BLaER1 (cell line): Measurements from ENCODE around the gene UACA.

ENCODE experiments used
- H3K27ac ChIP-seq: shearing (Covaris generic); formaldehyde crosslinking; 2 replicates; pipeline ENCODE4 v1.8.1; 2022
- H3K27me3 ChIP-seq: shearing (Covaris generic); formaldehyde crosslinking; 2 replicates; pipeline ENCODE4 v1.8.1; 2022
- H3K36me3 ChIP-seq: shearing (Covaris generic); formaldehyde crosslinking; 2 replicates; pipeline ENCODE4 v1.8.1; 2022
- H3K4me1 ChIP-seq: shearing (Covaris generic); formaldehyde crosslinking; 2 replicates; pipeline ENCODE4 v1.8.1; 2022
- H3K4me2 ChIP-seq: shearing (Covaris generic); formaldehyde crosslinking; 2 replicates; pipeline ENCODE4 v1.8.1; 2022
- H3K4me3 ChIP-seq: shearing (Covaris generic); formaldehyde crosslinking; 2 replicates; pipeline ENCODE4 v1.8.1; 2022
- H3K9ac ChIP-seq: shearing (Covaris generic); formaldehyde crosslinking; 2 replicates; pipeline ENCODE4 v1.8.1; 2022
- H3K9me3 ChIP-seq: shearing (Covaris generic); formaldehyde crosslinking; 2 replicates; pipeline ENCODE4 v1.8.1; 2022
- H4K20me1 ChIP-seq: shearing (Covaris generic); formaldehyde crosslinking; 2 replicates; pipeline ENCODE4 v1.8.1; 2022
- Cebpa-rat ChIP-seq: shearing (Covaris generic); IDR thresholded peaks from 2 replicates; pipeline ENCODE4 v1.8.1; 2022

The UACA gene

DNA sequence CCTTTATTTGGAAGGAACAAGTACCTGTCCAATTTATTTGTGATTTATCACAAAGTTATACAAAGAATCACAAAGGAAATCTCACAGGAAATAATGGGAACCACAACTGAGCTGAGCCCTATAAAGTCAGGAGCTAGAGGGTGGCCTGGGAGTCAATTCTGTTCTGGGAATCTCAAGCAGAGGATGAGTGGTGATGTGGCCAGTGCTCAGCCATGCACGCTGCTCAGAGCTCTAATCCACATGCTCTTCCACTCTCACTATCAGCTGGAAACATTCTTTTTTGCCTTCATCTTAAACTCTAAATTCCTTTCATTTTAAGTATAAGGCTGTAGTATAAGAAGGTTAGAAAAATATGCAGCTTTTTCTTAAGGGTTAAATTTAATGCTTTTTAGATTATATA is 36.6 kb downstream of the UACA start:
- Histone ChIP-seq H3K4me1 (peaks cover 5% of the 10 kb centered on the region; the same call in 1 of the 2 replicates), H3K27me3 (no peaks in the 10 kb centered on the region), H3K4me3 (no peak overlapping the region), H3K9me3 (0 out of 2 replicates have a peak, but pooled peaks cover 5% of the 10 kb centered on the region), H3K27ac (no peak overlapping the region), H3K4me2 (no peak overlapping the region), H3K9ac (no peak overlapping the region), H3K36me3 (no peaks in the 10 kb centered on the region), H4K20me1 (no peaks in the 10 kb centered on the region)
- no peak for TF ChIP-seq Cebpa-rat

GRCh38 chr15:70723927-70724326 is 39.4 kb downstream of the UACA start:
- no peak for TF ChIP-seq Cebpa-rat
- Histone ChIP-seq H4K20me1 (no peaks in the 10 kb centered on the region), H3K27ac (no peak overlapping the region), H3K4me2 (no peak overlapping the region), H3K9ac (no peak overlapping the region), H3K36me3 (no peaks in the 10 kb centered on the region), H3K4me3 (no peak overlapping the region), H3K9me3 (no peaks in the 10 kb centered on the region), H3K4me1 (peaks cover 5% of the 10 kb centered on the region; the same call in 1 of the 2 replicates), H3K27me3 (no peaks in the 10 kb centered on the region)

- H3K36me3 ChIP-seq: no peaks in the 10 kb centered on the region
- H3K9ac ChIP-seq: no peak overlapping the region
- no peak for TF ChIP-seq Cebpa-rat
- no peak overlapping the region for H3K4me3 ChIP-seq
- H3K27ac ChIP-seq: no peak overlapping the region
- no peaks in the 10 kb centered on the region for H4K20me1 ChIP-seq
- no peak overlapping the region for H3K4me2 ChIP-seq
- no peaks in the 10 kb centered on the region for H3K27me3 ChIP-seq
- H3K9me3 ChIP-seq: no peaks in the 10 kb centered on the region
- peaks cover 5% of the 10 kb centered on the region; the same call in 1 of the 2 replicates for H3K4me1 ChIP-seq
These were observed 40.3 kb downstream of the UACA start for GRCh38 chr15:70723122-70723422.

GRCh38 chr15:70722266-70723121 is 40.9 kb downstream of the UACA start:
- Histone ChIP-seq H3K27ac (no peak overlapping the region), H3K4me1 (peaks cover 5% of the 10 kb centered on the region; the same call in 1 of the 2 replicates), H3K4me3 (no peak overlapping the region), H3K36me3 (no peaks in the 10 kb centered on the region), H3K9me3 (no peaks in the 10 kb centered on the region), H3K27me3 (no peaks in the 10 kb centered on the region), H4K20me1 (no peaks in the 10 kb centered on the region), H3K9ac (no peak overlapping the region), H3K4me2 (no peak overlapping the region)
- TF ChIP-seq Cebpa-rat: no peak

DNA sequence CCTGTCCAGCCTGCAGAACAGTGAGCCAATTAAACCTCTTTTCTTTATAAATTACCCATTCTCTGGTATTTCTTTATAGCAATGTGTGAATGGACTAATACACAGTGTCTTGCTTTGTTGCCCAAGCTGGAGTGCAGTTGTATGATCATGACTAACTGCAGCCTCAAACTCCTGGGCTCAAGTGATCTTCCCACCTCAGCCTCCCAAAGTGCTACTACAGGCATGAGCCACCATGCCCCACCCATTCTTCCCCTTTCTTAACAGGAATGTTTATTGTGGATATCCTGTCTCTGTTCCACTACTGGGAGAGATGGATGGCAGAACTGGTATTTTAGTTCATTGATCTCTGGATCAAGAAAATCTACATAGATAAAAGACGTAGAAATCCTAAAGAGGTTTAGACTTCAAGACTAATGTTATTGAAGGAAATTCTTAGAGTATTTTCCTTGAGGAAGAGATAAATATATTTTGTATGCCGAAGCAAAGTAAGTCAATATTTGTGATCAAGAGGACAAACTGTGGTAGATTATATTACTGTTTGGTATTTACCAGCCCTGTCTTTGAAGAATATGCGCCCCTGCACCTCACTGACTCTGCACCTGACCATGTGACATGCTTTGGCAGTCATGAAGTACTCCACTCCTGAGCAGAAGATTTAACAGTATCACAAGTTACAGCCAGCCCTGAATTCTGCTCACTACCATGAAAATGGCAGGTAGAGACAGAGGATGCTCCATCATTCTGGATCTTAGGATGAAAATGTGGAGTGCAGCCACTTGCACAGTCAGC is 42.9 kb downstream of the UACA start:
- Histone ChIP-seq H3K4me2 (no peak overlapping the region), H3K36me3 (no peaks in the 10 kb centered on the region), H3K9ac (no peak overlapping the region), H3K27ac (no peak overlapping the region), H3K27me3 (no peaks in the 10 kb centered on the region), H3K4me3 (no peak overlapping the region), H4K20me1 (no peaks in the 10 kb centered on the region), H3K4me1 (no peaks in the 10 kb centered on the region), H3K9me3 (no peaks in the 10 kb centered on the region)
- no peak for TF ChIP-seq Cebpa-rat

DNA sequence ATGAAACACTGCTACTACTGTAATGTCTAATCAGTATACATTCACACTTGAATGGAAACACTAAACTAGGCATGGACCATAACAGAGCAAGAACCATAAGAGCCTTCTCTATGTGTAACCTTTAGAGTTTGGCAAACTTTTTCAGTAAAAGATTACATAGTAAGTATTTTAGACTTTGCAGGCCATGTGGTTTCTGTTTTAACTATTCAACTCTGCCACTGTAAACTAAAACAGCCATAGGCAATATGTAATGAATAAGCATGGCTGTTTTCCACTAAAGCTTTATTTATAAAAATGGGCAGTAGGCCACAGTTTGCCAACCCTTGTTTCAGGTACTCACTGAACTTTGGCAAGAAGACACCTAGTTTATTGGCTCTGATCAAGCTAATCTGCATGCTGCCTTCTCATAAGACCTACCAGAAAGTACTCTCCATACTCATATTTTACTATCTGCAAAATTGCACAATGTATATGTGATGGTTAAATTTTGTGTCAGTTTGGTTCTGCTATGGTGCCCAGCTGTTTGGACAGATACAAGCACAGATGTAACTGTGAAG is 46.0 kb downstream of the UACA start:
- no peak overlapping the region for H3K4me2 ChIP-seq
- no peak overlapping the region for H3K9ac ChIP-seq
- TF ChIP-seq Cebpa-rat: no peak
- H3K4me3 ChIP-seq: no peak overlapping the region
- no peaks in the 10 kb centered on the region for H3K9me3 ChIP-seq
- no peak overlapping the region for H3K27ac ChIP-seq
- no peaks in the 10 kb centered on the region for H3K4me1 ChIP-seq
- H4K20me1 ChIP-seq: no peaks in the 10 kb centered on the region
- no peaks in the 10 kb centered on the region for H3K27me3 ChIP-seq
- no peaks in the 10 kb centered on the region for H3K36me3 ChIP-seq

DNA sequence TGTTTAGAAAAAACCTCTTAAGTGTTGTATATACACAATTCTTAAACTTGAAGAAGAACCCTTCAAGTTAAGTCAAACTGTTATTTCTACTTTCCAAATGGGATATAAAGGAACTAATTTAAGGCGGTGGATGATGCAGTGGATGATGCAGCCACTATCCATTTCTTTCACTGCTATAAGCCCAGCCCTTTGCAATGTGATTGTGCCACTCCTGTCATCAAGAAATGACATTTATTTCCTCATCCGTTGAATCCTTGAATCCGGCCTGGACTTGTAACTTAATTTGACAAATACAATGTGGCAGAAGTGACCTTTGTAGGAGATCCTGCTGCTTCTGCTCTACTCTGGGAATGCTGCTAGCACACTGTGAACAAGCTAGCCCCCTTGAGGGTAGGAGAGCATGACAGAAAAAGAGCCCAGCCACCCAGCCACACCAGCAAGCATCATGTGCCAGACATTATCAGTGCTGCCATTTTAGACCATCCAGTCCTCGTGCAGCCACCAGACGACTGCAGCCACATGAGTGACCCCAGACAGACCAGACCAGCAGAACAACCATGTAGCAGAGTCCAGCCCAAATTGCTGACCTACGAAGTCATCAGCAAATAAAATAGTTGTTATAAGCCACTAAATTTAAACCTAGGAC is 47.4 kb downstream of the UACA start:
- no peak overlapping the region for H3K4me2 ChIP-seq
- H3K36me3 ChIP-seq: no peaks in the 10 kb centered on the region
- TF ChIP-seq Cebpa-rat: no peak
- H3K27ac ChIP-seq: no peak overlapping the region
- H3K9ac ChIP-seq: no peak overlapping the region
- no peaks in the 10 kb centered on the region for H4K20me1 ChIP-seq
- no peaks in the 10 kb centered on the region for H3K27me3 ChIP-seq
- no peaks in the 10 kb centered on the region for H3K4me1 ChIP-seq
- H3K9me3 ChIP-seq: no peaks in the 10 kb centered on the region
- H3K4me3 ChIP-seq: no peak overlapping the region

DNA sequence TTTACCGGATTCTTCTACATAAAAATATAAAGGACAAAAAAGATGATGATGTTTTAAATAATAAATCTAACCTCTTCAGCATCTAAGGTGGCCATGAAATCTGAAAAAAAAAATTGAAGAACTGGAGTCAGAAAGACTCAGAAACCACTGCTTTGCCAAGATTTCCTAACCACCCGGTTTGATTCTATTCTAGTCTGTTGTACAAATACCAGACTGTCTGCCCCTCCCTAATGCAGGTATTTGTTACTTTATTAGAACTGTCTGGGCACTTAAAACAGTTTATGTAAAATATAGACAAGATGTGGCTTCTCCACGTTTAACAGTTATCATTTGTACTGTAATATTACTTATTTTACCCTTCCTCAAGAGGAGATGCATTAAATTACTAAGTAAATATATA is 48.8 kb downstream of the UACA start:
- Histone ChIP-seq H3K27ac (no peak overlapping the region), H3K4me3 (no peak overlapping the region), H3K4me1 (no peaks in the 10 kb centered on the region), H3K27me3 (no peaks in the 10 kb centered on the region), H3K4me2 (no peak overlapping the region), H4K20me1 (no peaks in the 10 kb centered on the region), H3K9ac (no peak overlapping the region), H3K36me3 (no peaks in the 10 kb centered on the region), H3K9me3 (no peaks in the 10 kb centered on the region)
- TF ChIP-seq Cebpa-rat: no peak

- H3K4me2 ChIP-seq: no peak overlapping the region
- no peaks in the 10 kb centered on the region for H3K27me3 ChIP-seq
- no peaks in the 10 kb centered on the region for H3K4me1 ChIP-seq
These were observed 49.3 kb downstream of the UACA start for GRCh38 chr15:70714015-70714414.

GRCh38 chr15:70712271-70712670 is 51.1 kb downstream of the UACA start:
- Histone ChIP-seq H3K9ac (no peak overlapping the region), H3K4me2 (no peak overlapping the region), H3K4me1 (no peaks in the 10 kb centered on the region), H3K36me3 (no peaks in the 10 kb centered on the region), H3K27me3 (no peaks in the 10 kb centered on the region), H3K4me3 (no peak overlapping the region), H3K9me3 (no peaks in the 10 kb centered on the region), H4K20me1 (no peaks in the 10 kb centered on the region), H3K27ac (no peak overlapping the region)
- TF ChIP-seq Cebpa-rat: no peak

More at GRCh38 chr15:70714015-70714414, 49.3 kb downstream of the UACA start:
- no peak for TF ChIP-seq Cebpa-rat
- no peak overlapping the region for H3K4me3 ChIP-seq
- no peak overlapping the region for H3K9ac ChIP-seq
- no peaks in the 10 kb centered on the region for H3K9me3 ChIP-seq
- no peaks in the 10 kb centered on the region for H3K36me3 ChIP-seq
- H3K27ac ChIP-seq: no peak overlapping the region
- no peaks in the 10 kb centered on the region for H4K20me1 ChIP-seq
